ENCODE results near the gene MTHFD1L. TPM values are rescaled to one million over a fixed set of nuclear protein-coding genes. Genes with fewer than 3 reads are reported as not detected.

Gene MTHFD1L
- total RNA-seq, 4 donors from 2014 or later: 4.3 to 23.1 (median 4.7) TPM

DNA sequence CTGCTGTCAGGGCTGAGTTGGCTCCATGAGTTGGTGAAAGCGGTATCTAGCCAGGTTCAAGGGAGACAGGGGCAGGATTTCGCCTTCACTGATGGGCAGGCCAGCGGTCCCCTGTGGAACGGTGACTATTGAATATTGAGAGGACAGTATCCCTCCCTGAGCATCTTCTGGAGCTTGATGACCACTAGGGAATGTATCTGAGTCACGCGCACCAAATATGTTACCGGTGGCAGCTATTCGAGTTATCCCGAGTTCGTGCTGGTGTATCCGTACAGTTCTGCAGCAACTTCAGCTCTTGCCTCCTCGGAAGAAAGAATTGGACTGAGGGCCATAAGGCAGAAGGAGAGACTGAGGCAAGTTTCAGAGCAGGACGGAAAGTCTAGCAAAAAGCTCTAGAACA lies 24.8 kb downstream of the MTHFD1L start:
- Histone ChIP-seq H3K27me3 (no peaks in the 10 kb centered on the region), H3K4me3 (no peak overlapping the region), H3K4me1 (no peaks in the 10 kb centered on the region), H3K27ac (no peak overlapping the region), H3K36me3 (no peaks in the 10 kb centered on the region), H3K9me3 (no peaks in the 10 kb centered on the region)
- no peak for DNase-seq
- TF ChIP-seq, protein P1, sequence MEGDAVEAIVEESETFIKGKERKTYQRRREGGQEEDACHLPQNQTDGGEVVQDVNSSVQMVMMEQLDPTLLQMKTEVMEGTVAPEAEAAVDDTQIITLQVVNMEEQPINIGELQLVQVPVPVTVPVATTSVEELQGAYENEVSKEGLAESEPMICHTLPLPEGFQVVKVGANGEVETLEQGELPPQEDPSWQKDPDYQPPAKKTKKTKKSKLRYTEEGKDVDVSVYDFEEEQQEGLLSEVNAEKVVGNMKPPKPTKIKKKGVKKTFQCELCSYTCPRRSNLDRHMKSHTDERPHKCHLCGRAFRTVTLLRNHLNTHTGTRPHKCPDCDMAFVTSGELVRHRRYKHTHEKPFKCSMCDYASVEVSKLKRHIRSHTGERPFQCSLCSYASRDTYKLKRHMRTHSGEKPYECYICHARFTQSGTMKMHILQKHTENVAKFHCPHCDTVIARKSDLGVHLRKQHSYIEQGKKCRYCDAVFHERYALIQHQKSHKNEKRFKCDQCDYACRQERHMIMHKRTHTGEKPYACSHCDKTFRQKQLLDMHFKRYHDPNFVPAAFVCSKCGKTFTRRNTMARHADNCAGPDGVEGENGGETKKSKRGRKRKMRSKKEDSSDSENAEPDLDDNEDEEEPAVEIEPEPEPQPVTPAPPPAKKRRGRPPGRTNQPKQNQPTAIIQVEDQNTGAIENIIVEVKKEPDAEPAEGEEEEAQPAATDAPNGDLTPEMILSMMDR (IDR thresholded peaks at IDR 0.05): no peak
- TF ChIP-seq POLR2A (IDR thresholded peaks at IDR 0.05): no peak

DNA sequence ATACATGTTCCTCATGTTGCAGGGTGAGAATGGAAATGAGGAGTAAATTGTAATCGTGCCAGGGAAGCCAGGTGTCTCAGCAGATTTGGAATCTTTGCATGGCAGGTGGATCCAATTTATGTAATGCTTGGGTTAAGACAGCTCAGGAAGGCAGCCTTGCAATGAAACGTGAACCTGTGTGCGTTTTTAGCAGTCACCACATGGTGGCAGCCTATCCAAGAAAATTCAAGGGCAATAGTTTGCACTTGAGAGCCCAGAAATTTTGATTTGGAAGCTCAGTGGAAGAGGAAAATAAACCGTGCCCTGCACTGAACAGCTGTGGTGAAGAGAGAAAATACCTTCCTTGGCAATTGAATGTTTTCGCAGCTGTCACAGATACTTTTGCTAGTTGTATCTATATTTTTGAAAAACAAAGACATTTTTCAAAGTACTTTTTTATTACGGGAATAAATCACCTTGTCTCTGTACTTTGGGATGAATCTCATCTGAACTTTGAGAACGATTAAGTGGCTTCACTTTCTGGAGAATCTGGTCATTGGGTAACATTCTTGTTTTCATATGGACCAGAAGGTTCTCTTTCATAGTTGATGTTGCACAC lies 26.5 kb downstream of the MTHFD1L start:
- no peak for TF ChIP-seq POLR2A (IDR thresholded peaks at IDR 0.05)
- TF ChIP-seq, protein P1 (IDR thresholded peaks at IDR 0.05): peak; percentile 56 to 89 (median 86)
- DNase-seq: peak; percentile 22 to 83 (median 68)

DNA sequence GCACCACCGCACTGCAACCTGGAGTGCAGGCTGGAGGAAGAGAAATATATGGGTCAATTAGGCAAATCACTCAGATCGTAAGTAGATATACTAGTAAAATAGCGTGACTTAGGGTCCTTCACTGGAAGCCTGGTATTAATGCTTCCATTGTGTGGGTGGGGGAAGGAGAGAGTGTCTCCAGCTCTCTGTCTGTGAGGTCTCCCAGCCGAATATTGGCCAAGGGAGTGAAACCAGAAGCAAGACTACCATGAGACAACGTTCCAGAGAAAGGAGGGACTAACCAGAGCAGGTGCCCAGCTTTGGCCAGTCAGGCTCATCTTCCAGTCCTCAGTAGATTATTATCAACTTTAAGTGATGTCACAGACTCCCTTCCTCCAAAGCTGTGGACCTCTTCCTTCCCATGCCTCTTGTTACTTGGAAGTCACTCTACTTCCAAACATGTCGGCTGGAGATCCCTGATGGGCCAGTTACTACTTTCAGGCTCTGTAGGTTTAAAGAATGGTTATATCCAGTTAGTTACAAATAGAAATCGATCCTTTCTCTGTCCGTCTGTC lies 28.8 kb downstream of the MTHFD1L start:
- H3K36me3 ChIP-seq: no peaks in the 10 kb centered on the region
- H3K27ac ChIP-seq: no peak overlapping the region
- H3K27me3 ChIP-seq: no peaks in the 10 kb centered on the region
- TF ChIP-seq, protein P1 (IDR thresholded peaks at IDR 0.05): no peak
- TF ChIP-seq POLR2A (IDR thresholded peaks at IDR 0.05): no peak
- H3K9me3 ChIP-seq: no peaks in the 10 kb centered on the region
- no peak for DNase-seq
- no peak overlapping the region for H3K4me3 ChIP-seq
- no peaks in the 10 kb centered on the region for H3K4me1 ChIP-seq

More for the DNA sequence above, 26.5 kb downstream of the MTHFD1L start:
- no peak overlapping the region for H3K27ac ChIP-seq
- no peaks in the 10 kb centered on the region for H3K27me3 ChIP-seq
- H3K4me1 ChIP-seq: no peaks in the 10 kb centered on the region
- no peak overlapping the region for H3K4me3 ChIP-seq
- H3K36me3 ChIP-seq: no peaks in the 10 kb centered on the region
- no peaks in the 10 kb centered on the region for H3K9me3 ChIP-seq

DNA sequence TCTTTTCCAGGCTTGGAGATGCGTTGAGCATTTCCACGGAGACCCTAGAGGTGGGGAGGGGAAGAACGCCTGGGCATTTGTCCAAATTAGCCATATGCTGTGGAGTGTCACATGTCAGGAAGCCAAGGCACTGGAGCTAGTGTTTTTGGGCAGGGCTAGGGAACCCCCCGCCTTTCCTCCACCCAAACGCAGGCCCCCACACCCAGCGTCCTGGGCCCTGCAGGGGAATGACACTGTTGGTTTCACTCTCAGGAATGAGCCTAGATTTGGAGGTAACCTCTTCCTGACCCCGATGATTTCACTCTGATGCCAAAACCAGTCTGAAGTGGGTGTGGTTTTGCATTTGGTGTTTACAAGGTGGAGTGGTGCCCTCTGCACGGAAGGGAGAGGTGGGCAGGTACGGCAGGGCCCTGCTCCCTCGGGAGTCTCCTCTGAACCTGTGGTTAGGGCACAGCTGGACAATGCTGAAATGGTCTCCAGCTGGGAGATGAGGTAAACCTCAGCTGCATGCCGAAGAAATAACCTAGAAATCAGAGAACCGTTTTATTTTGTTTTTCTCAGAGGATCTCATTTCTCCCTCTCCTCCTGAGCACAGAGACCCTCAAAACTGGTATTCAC lies 29.5 kb downstream of the MTHFD1L start:
- no peak for DNase-seq
- Histone ChIP-seq H3K27me3 (no peaks in the 10 kb centered on the region), H3K9me3 (no peaks in the 10 kb centered on the region), H3K36me3 (no peaks in the 10 kb centered on the region), H3K27ac (no peak overlapping the region), H3K4me1 (no peaks in the 10 kb centered on the region), H3K4me3 (peak overlapping the region in 1 of 4 donors; percentile 11)
- TF ChIP-seq POLR2A (IDR thresholded peaks at IDR 0.05): no peak
- TF ChIP-seq, protein P1 (IDR thresholded peaks at IDR 0.05): no peak

DNA sequence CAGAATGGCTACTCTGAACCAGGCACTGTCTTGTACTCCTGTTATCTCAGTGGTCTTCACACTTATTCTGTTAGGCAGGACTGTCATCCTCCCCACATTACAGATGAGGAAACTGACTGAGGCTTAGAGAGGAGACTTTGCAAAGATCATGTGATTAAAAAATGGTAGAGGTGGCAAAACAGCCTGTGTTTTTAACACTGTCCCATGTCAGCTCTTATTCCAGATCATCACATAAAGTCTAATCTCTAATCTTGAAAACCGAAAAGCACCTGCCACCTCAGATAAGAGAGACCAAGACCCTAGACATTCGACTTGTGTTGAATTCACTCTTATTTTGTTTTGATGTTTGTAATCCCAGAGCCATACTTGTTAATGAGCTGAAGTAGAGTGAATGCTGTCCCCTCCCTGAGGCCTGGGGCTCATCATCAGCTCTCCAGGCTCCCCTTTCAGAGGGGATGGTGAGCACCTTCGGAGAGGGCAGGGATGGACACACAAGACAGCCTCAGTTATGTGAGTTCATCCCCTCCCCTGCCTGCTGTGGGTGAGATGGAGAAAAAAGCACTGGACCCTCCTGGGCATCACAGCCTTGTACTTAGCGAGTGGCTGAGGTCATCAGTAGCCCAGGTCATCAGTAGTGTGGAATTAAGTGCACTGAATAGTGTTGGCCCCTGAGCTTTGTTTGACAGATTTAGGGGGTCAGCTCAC lies 30.6 kb downstream of the MTHFD1L start:
- Histone ChIP-seq H3K9me3 (no peaks in the 10 kb centered on the region), H3K4me3 (no peak overlapping the region), H3K4me1 (no peaks in the 10 kb centered on the region), H3K27ac (no peak overlapping the region), H3K36me3 (no peaks in the 10 kb centered on the region), H3K27me3 (no peaks in the 10 kb centered on the region)
- no peak for DNase-seq
- TF ChIP-seq POLR2A (IDR thresholded peaks at IDR 0.05): no peak
- TF ChIP-seq, protein P1 (IDR thresholded peaks at IDR 0.05): no peak

Data from Peyer's patch (tissue), 4 donors.